ENCODE results near the gene MAL. TPM values are rescaled to one million over a fixed set of nuclear protein-coding genes. Genes with fewer than 3 reads are reported as not detected.

The MAL gene
- total RNA-seq, 4 donors from 2014 or later: 469 to 1,903 (median 516) TPM

- intact Hi-C loops (cut with DNase I): no loop called here
- Histone ChIP-seq H3K27ac (no peak overlapping the region), H3K36me3 (peaks cover 0 to 30% (median 0%) of the 10 kb centered on the region in 3 donors), H3K27me3 (peaks cover 0 to 8% (median 0%) of the 10 kb centered on the region in 4 donors), H3K9me3 (no peaks in the 10 kb centered on the region), H3K4me1 (peaks cover 13 to 81% (median 19%) of the 10 kb centered on the region in 3 donors), H3K4me3 (no peak overlapping the region)
- TF ChIP-seq CTCF (IDR thresholded peaks at IDR 0.05) (no peak), POLR2A (IDR thresholded peaks at IDR 0.05) (no peak)
- DNase-seq: no peak
- WGBS, 2 donors: 50 to 60% methylated on average over 7 of the region's 7 CpGs
Measured at GRCh38 chr2:95050385-95051300, 25.1 kb downstream of the MAL start.

- peak overlapping the region; percentile 9 to 54 (median 34) for H3K27ac ChIP-seq
- TF ChIP-seq CTCF (IDR thresholded peaks at IDR 0.05): no peak
- no peak for TF ChIP-seq POLR2A (IDR thresholded peaks at IDR 0.05)
- peaks cover 13 to 81% (median 19%) of the 10 kb centered on the region in 3 donors for H3K4me1 ChIP-seq
- peaks cover 0 to 30% (median 0%) of the 10 kb centered on the region in 3 donors for H3K36me3 ChIP-seq
- no peaks in the 10 kb centered on the region for H3K9me3 ChIP-seq
- peaks cover 0 to 8% (median 0%) of the 10 kb centered on the region in 4 donors for H3K27me3 ChIP-seq
- intact Hi-C loops (cut with DNase I): no loop called here
- no peak for DNase-seq
- WGBS, 2 donors: 52 to 56% methylated on average over 10 of the region's 10 CpGs
- H3K4me3 ChIP-seq: no peak overlapping the region
Measured at GRCh38 chr2:95051626-95052025, 26.1 kb downstream of the MAL start.

GRCh38 chr2:95052307-95052706 is 26.8 kb downstream of the MAL start:
- peaks cover 0 to 8% (median 0%) of the 10 kb centered on the region in 4 donors for H3K27me3 ChIP-seq
- WGBS, 2 donors: 43 to 80% methylated on average over 1 to 5 of the region's 6 CpGs
- no peaks in the 10 kb centered on the region for H3K9me3 ChIP-seq
- H3K27ac ChIP-seq: peak overlapping the region; percentile 9 to 54 (median 34)
- H3K4me3 ChIP-seq: no peak overlapping the region
- intact Hi-C loops (cut with DNase I): no loop called here
- peaks cover 0 to 30% (median 0%) of the 10 kb centered on the region in 3 donors for H3K36me3 ChIP-seq
- TF ChIP-seq POLR2A (IDR thresholded peaks at IDR 0.05) (no peak), CTCF (IDR thresholded peaks at IDR 0.05) (no peak)
- H3K4me1 ChIP-seq: peaks cover 13 to 79% (median 19%) of the 10 kb centered on the region in 3 donors
- no peak for DNase-seq

- 79% methylated on average over 9 to 12 of the region's 13 CpGs for WGBS, 2 donors
- Histone ChIP-seq H3K4me1 (peaks cover 8 to 73% (median 19%) of the 10 kb centered on the region in 3 donors), H3K4me3 (no peak overlapping the region), H3K36me3 (peaks cover 0 to 30% (median 0%) of the 10 kb centered on the region in 3 donors), H3K27me3 (peaks cover 0 to 8% (median 0%) of the 10 kb centered on the region in 4 donors), H3K9me3 (no peaks in the 10 kb centered on the region), H3K27ac (peak overlapping the region in 2 of 4 donors; percentile 49 to 54)
- no peak for TF ChIP-seq CTCF (IDR thresholded peaks at IDR 0.05)
- no peak for DNase-seq
- intact Hi-C loops (cut with DNase I): no loop called here
Measured at GRCh38 chr2:95052804-95053479, 27.4 kb downstream of the MAL start.

GRCh38 chr2:95053543-95053942 is 28.0 kb downstream of the MAL start:
- no peaks in the 10 kb centered on the region for H3K9me3 ChIP-seq
- DNase-seq: no peak
- WGBS, 2 donors: 59 to 63% methylated on average over 4 to 8 of the region's 11 CpGs
- H3K4me3 ChIP-seq: no peak overlapping the region
- no peak for TF ChIP-seq CTCF (IDR thresholded peaks at IDR 0.05)
- TF ChIP-seq POLR2A (IDR thresholded peaks at IDR 0.05): no peak
- H3K27me3 ChIP-seq: peaks cover 0 to 8% (median 0%) of the 10 kb centered on the region in 4 donors
- no peak overlapping the region for H3K27ac ChIP-seq
- peaks cover 2 to 72% (median 14%) of the 10 kb centered on the region in 3 donors for H3K4me1 ChIP-seq
- peaks cover 0 to 30% (median 0%) of the 10 kb centered on the region in 3 donors for H3K36me3 ChIP-seq
- intact Hi-C loops (cut with DNase I): no loop called here

Data from esophagus squamous epithelium (tissue), 5 donors.